NCI-H82 (cell line): ENCODE measurements around the gene TTLL7.
A peak's percentile ranks its signal among the peaks of the same experiment; 100 is the strongest.
"Not testable (repeated sequence)": the region's sequence is repeated elsewhere in the genome, so short reads cannot be mapped to it uniquely, and the experiment has no call there.

Source experiments
- DNase-seq: peaks from one replicate; lab custom pipeline; 2025; lab: John Stamatoyannopoulos, UW

TTLL7 gene

GRCh38 chr1:83932281-83932680 lies 66.7 kb downstream of the TTLL7 start:
- DNase-seq: no peak

GRCh38 chr1:83931658-83932253 lies 67.2 kb downstream of the TTLL7 start:
- peak; percentile 81 for DNase-seq

- DNase-seq: peak; percentile 76
Observed at GRCh38 chr1:83929184-83929583, 69.7 kb downstream of the TTLL7 start.

- no peak for DNase-seq
Observed at GRCh38 chr1:83928396-83928795, 70.5 kb downstream of the TTLL7 start.

GRCh38 chr1:83927701-83928100 lies 71.2 kb downstream of the TTLL7 start:
- peak; percentile 11 for DNase-seq

- peak; percentile 20 for DNase-seq
Observed at GRCh38 chr1:83927061-83927460, 71.9 kb downstream of the TTLL7 start.

- no peak for DNase-seq
Observed at GRCh38 chr1:83923553-83923952, 75.4 kb downstream of the TTLL7 start.

GRCh38 chr1:83922431-83922830 lies 76.5 kb downstream of the TTLL7 start:
- DNase-seq: no peak

GRCh38 chr1:83920320-83920719 lies 78.6 kb downstream of the TTLL7 start:
- no peak for DNase-seq

GRCh38 chr1:83919872-83920271 lies 79.1 kb downstream of the TTLL7 start:
- no peak for DNase-seq

GRCh38 chr1:83918688-83919285 lies 80.1 kb downstream of the TTLL7 start:
- DNase-seq: no peak

- DNase-seq: no peak
Observed at GRCh38 chr1:83917959-83918358, 81.0 kb downstream of the TTLL7 start.

- DNase-seq: not testable (repeated sequence)
Observed at GRCh38 chr1:83916094-83916493, 82.8 kb downstream of the TTLL7 start.

- DNase-seq: no peak
Observed at GRCh38 chr1:83912876-83913275, 86.1 kb downstream of the TTLL7 start.

GRCh38 chr1:83910461-83910860 lies 88.5 kb downstream of the TTLL7 start:
- peak; percentile 33 for DNase-seq

- no peak for DNase-seq
Observed at GRCh38 chr1:83909687-83910086, 89.2 kb downstream of the TTLL7 start.

GRCh38 chr1:83905315-83905907 lies 93.5 kb downstream of the TTLL7 start:
- peak; percentile 49 for DNase-seq

GRCh38 chr1:83901547-83902155 lies 97.3 kb downstream of the TTLL7 start:
- DNase-seq: no peak

GRCh38 chr1:83900524-83900923 lies 98.4 kb downstream of the TTLL7 start:
- no peak for DNase-seq

- DNase-seq: no peak
Observed at GRCh38 chr1:83897516-83897915, 101.4 kb downstream of the TTLL7 start.

GRCh38 chr1:83896299-83896698 lies 102.6 kb downstream of the TTLL7 start:
- DNase-seq: no peak

- DNase-seq: no peak
Observed at GRCh38 chr1:83889707-83890106, 109.2 kb downstream of the TTLL7 start.

- DNase-seq: no peak
Observed at GRCh38 chr1:83887483-83887882, 111.4 kb downstream of the TTLL7 start.
